Testis (tissue), 2 donors: Measurements from ENCODE around the gene BACH1.
"Not testable (repeated sequence)": the region's sequence is repeated elsewhere in the genome, so short reads cannot be mapped to it uniquely, and the experiment has no call there.

Experiments
- POLR2A ChIP-seq: fragments of 450-650 bp; IDR thresholded peaks from one replicate; pipeline ENCODE4 v1.6.1; 2017; ENCODE audit warnings: antibody characterized with exemption, mild to moderate bottlenecking, moderate library complexity
- TF ChIP-seq, protein P1 (sequence below), 3 experiments: fragments of 450-650 bp in 2 of 3; fragments of 200-600 bp in 1 of 3; sonication (generic) in 1 of 3; IDR thresholded peaks; one replicate each; pipeline ENCODE4 v1.5.1; 2016 to 2019; ENCODE audit warnings: antibody characterized with exemption in 3 of 3, mild to moderate bottlenecking in 2 of 3, moderate library complexity in 1 of 3

DNA sequence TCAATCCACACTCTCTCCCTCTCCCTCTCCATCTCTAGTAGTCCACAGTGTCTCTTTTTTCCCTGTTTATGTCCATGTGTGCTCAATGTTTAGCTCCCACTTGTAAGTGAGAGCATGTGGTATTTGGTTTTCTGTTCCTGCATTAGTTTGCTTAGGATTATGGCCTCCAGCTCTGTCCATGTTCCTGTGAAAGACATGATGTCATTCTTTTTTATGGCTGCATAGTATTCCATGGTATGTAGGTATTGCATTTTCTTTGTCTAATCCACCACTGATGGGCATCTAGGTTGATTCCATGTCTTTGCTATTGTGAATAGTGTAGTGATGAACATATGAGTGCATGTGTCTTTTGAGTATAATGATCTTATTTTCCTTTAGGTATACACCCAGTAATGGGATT lies 49.4 kb upstream of the BACH1 start:
- TF ChIP-seq, protein P1, sequence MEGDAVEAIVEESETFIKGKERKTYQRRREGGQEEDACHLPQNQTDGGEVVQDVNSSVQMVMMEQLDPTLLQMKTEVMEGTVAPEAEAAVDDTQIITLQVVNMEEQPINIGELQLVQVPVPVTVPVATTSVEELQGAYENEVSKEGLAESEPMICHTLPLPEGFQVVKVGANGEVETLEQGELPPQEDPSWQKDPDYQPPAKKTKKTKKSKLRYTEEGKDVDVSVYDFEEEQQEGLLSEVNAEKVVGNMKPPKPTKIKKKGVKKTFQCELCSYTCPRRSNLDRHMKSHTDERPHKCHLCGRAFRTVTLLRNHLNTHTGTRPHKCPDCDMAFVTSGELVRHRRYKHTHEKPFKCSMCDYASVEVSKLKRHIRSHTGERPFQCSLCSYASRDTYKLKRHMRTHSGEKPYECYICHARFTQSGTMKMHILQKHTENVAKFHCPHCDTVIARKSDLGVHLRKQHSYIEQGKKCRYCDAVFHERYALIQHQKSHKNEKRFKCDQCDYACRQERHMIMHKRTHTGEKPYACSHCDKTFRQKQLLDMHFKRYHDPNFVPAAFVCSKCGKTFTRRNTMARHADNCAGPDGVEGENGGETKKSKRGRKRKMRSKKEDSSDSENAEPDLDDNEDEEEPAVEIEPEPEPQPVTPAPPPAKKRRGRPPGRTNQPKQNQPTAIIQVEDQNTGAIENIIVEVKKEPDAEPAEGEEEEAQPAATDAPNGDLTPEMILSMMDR (IDR thresholded peaks at IDR 0.05) = not testable (repeated sequence)
- not testable (repeated sequence) for TF ChIP-seq POLR2A
